Tibial nerve (tissue), 4 donors: Measurements from ENCODE around the gene CC2D2B.
"Not testable (repeated sequence)": the region's sequence is repeated elsewhere in the genome, so short reads cannot be mapped to it uniquely, and the experiment has no call there.

Experiments
- CTCF ChIP-seq, 5 experiments: fragments of 200-600 bp in 3 of 5; fragments of 450-650 bp in 2 of 5; sonication (generic) in 3 of 5; IDR thresholded peaks; one replicate each; pipeline ENCODE4 v1.5.1; 2016 to 2019; ENCODE audit warnings: antibody characterized with exemption in 5 of 5, mild to moderate bottlenecking in 3 of 5, moderate library complexity in 2 of 5
- EP300 ChIP-seq, 2 donors: sonication (generic); formaldehyde crosslinking; IDR thresholded peaks; one replicate each; pipeline ENCODE4 v1.6.1; 2017; ENCODE audit warnings: antibody characterized with exemption in 2 of 2, mild to moderate bottlenecking in 1 of 2
- POLR2A ChIP-seq, 2 donors: fragments of 450-650 bp; IDR thresholded peaks; one replicate each; pipeline ENCODE4 v1.6.1; 2017; ENCODE audit warnings: antibody characterized with exemption in 2 of 2, mild to moderate bottlenecking in 2 of 2, moderate library complexity in 2 of 2

GRCh38 chr10:95905897-95906580 lies 1.7 kb upstream of the CC2D2B start:
- not testable (repeated sequence) for TF ChIP-seq CTCF, POLR2A, EP300 (IDR thresholded peaks at IDR 0.05)
